22Rv1 (cell line): ENCODE measurements around the gene NBPF4.
"Not testable (repeated sequence)": the region's sequence is repeated elsewhere in the genome, so short reads cannot be mapped to it uniquely, and the experiment has no call there.

Source experiments
- CTCF ChIP-seq: fragments of 450-650 bp; IDR thresholded peaks from 2 replicates; pipeline ENCODE4 v1.5.1; 2017; ENCODE audit warnings: mild to moderate bottlenecking
- ZFX ChIP-seq: fragments of 450-650 bp; IDR thresholded peaks from 2 replicates; pipeline ENCODE4 v1.6.1; 2017; ENCODE audit warnings: antibody characterized with exemption, borderline replicate concordance

GRCh38 chr1:108227772-108228171 lies 16.1 kb downstream of the NBPF4 start:
- not testable (repeated sequence) for TF ChIP-seq CTCF, ZFX
